PC-9 (cell line): Measurements from ENCODE around the gene NLRC3. TPM values are rescaled to one million over a fixed set of nuclear protein-coding genes. Genes with fewer than 3 reads are reported as not detected.

Experiments
- BruUV-seq: library from RNA; stranded (reverse); fragments of 400-500 nt; replicated peaks from 2 replicates; lab custom pipeline; 2021; lab: Mats Ljungman, UMichigan
- CTCF ChIA-PET: fragments of 300-600 bp; sonication (Branson Sonifier 250); formaldehyde crosslinking; loops from one replicate; lab custom pipeline; 2022; ENCODE audit warnings: antibody characterized with exemption; lab: Charles Lee
- POLR2A ChIA-PET: fragments of 300-600 bp; sonication (Branson Sonifier 250); formaldehyde crosslinking; loops from one replicate; lab custom pipeline; 2022; ENCODE audit warnings: antibody characterized with exemption; ENCODE audit not compliant: unreplicated experiment; lab: Charles Lee
- DNase-seq, 2 experiments: peaks; one replicate each; pipeline versions ENCODE4 v3.0.0 to v3.0.0-alpha.2; 2015 to 2022; ENCODE audit warnings: mixed read lengths in 1 of 2
- H2AFZ ChIP-seq: fragments of 200-600 bp; sonication (generic); 2 replicates; pipeline ENCODE4 v1.8.1; 2017; ENCODE audit warnings: antibody characterized with exemption
- H3F3A ChIP-seq: fragments of 200-600 bp; sonication (generic); 2 replicates; pipeline ENCODE4 v1.8.1; 2017; ENCODE audit warnings: antibody characterized with exemption, mild to moderate bottlenecking, low read depth; ENCODE audit not compliant: insufficient read depth
- H3K27ac ChIP-seq: fragments of 200-600 bp; sonication (generic); 2 replicates; pipeline ENCODE4 v1.6.1; 2016; ENCODE audit warnings: mixed run types
- H3K27me3 ChIP-seq: fragments of 200-600 bp; sonication (generic); 2 replicates; pipeline ENCODE4 v1.6.1; 2016; ENCODE audit warnings: low read depth, mixed run types; ENCODE audit not compliant: insufficient read depth
- H3K36me3 ChIP-seq: fragments of 200-600 bp; sonication (generic); 2 replicates; pipeline ENCODE4 v1.6.1; 2016; ENCODE audit warnings: low read depth, mixed run types
- H3K4me1 ChIP-seq: fragments of 200-600 bp; sonication (generic); replicated peaks from 2 replicates; pipeline ENCODE4 v1.6.1; 2016; ENCODE audit warnings: mixed run types; ENCODE audit not compliant: insufficient read depth
- H3K4me2 ChIP-seq: fragments of 200-600 bp; sonication (generic); 2 replicates; pipeline ENCODE4 v1.6.1; 2017; ENCODE audit warnings: mixed run types
- H3K4me3 ChIP-seq: fragments of 200-600 bp; sonication (generic); 2 replicates; pipeline ENCODE4 v1.6.1; 2016; ENCODE audit warnings: mixed run types
- H3K79me2 ChIP-seq: fragments of 200-600 bp; sonication (generic); 2 replicates; pipeline ENCODE4 v1.6.1; 2017; ENCODE audit warnings: low read depth, mixed run types
- H3K9me2 ChIP-seq: fragments of 200-600 bp; sonication (generic); 2 replicates; pipeline ENCODE4 v1.8.1; 2017; ENCODE audit warnings: mild to moderate bottlenecking; ENCODE audit not compliant: insufficient read depth
- H3K9me3 ChIP-seq: fragments of 200-600 bp; sonication (generic); 2 replicates; pipeline ENCODE4 v1.8.1; 2016; ENCODE audit warnings: low read depth; ENCODE audit not compliant: insufficient read depth
- H4K20me1 ChIP-seq: fragments of 200-600 bp; sonication (generic); 2 replicates; pipeline ENCODE4 v1.8.1; 2017; ENCODE audit not compliant: insufficient read depth
- EZH2 ChIP-seq: fragments of 200-600 bp; sonication (generic); IDR thresholded peaks from 2 replicates; pipeline ENCODE4 v1.8.0; 2017; ENCODE audit warnings: antibody characterized with exemption, low read depth
- intact Hi-C: fragments of 100-400 bp; cut with micrococcal nuclease; formaldehyde crosslinking; loops from one replicate; pipeline ENCODE4 v1.10.0; 2022; ENCODE audit not compliant: unreplicated experiment
- total RNA-seq: library from RNA; stranded (reverse); gene quantifications from 2 replicates; pipeline ENCODE4 v1.2.3, GENCODE V29; 2021
- TF ChIP-seq, protein P1 (sequence below): fragments of 200-600 bp; sonication (generic); conservative IDR thresholded peaks from 2 replicates; pipeline ENCODE4 v1.6.1; 2017; ENCODE audit warnings: mixed run types, antibody characterized with exemption, mild to moderate bottlenecking, moderate library complexity

The NLRC3 gene
- total RNA-seq, 1 experiment from 2014 or later = not detected

- Histone ChIP-seq H3K4me1 (peaks cover 8% of the 10 kb centered on the region; the same call in 1 of the 2 replicates), H3F3A (peaks cover 2% of the 10 kb centered on the region; the same call in 1 of the 2 replicates), H3K4me2 (no peak overlapping the region), H4K20me1 (no peaks in the 10 kb centered on the region), H3K79me2 (peaks cover 17% of the 10 kb centered on the region), H3K27me3 (no peaks in the 10 kb centered on the region), H2AFZ (no peak overlapping the region), H3K27ac (no peak overlapping the region), H3K9me2 (no peaks in the 10 kb centered on the region), H3K9me3 (no peaks in the 10 kb centered on the region), H3K4me3 (no peak overlapping the region), H3K36me3 (no peaks in the 10 kb centered on the region)
- ChIA-PET CTCF (no interaction called here), POLR2A (no interaction called here)
- no peak for DNase-seq
- intact Hi-C loops = no loop called here
- BruUV-seq = no TSS peak
- TF ChIP-seq, protein P1, sequence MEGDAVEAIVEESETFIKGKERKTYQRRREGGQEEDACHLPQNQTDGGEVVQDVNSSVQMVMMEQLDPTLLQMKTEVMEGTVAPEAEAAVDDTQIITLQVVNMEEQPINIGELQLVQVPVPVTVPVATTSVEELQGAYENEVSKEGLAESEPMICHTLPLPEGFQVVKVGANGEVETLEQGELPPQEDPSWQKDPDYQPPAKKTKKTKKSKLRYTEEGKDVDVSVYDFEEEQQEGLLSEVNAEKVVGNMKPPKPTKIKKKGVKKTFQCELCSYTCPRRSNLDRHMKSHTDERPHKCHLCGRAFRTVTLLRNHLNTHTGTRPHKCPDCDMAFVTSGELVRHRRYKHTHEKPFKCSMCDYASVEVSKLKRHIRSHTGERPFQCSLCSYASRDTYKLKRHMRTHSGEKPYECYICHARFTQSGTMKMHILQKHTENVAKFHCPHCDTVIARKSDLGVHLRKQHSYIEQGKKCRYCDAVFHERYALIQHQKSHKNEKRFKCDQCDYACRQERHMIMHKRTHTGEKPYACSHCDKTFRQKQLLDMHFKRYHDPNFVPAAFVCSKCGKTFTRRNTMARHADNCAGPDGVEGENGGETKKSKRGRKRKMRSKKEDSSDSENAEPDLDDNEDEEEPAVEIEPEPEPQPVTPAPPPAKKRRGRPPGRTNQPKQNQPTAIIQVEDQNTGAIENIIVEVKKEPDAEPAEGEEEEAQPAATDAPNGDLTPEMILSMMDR = no peak
- TF ChIP-seq EZH2 = no peak
Measured at GRCh38 chr16:3623642-3624041, 46.4 kb upstream of the NLRC3 start.

DNA sequence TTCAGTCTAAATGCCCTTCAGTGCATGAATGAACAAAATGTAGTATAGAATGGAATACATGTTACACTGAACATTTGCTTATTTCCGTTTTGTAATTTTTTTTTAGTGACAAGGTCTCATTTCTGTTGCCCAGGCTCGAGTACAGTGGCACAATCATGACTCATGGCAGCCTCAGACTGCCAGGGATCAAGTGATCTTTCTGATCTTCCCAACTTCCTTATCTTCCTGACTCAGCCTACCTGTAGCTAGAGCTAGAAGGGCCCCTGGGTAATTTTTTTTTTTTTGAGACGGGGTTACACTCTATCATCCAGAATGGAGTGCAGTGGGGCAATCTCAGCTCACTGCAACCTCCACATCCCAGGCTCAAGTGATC is 41.6 kb upstream of the NLRC3 start:
- no peak for TF ChIP-seq EZH2
- TF ChIP-seq, protein P1 = no peak
- H3K4me3 ChIP-seq = no peak overlapping the region
- peaks cover 15% of the 10 kb centered on the region for H3F3A ChIP-seq
- peak overlapping the region; percentile 61 for H3K27ac ChIP-seq
- CTCF ChIA-PET = no interaction called here
- H2AFZ ChIP-seq = no peak overlapping the region
- POLR2A ChIA-PET = interaction anchor here (0.5 to 0.7 kb wide), 3 partner anchors 22 to 513 kb away, joined by 4 to 14 read pairs (median 6); no protein-coding TSS in a partner anchor
- H3K36me3 ChIP-seq = 0 out of 2 replicates have a peak, but pooled peaks cover 3% of the 10 kb centered on the region
- peak overlapping the region; percentile 15 for H3K4me2 ChIP-seq
- peak; percentile 59 to 79 for DNase-seq
- BruUV-seq = no TSS peak
- no peaks in the 10 kb centered on the region for H3K27me3 ChIP-seq
- peaks cover 46% of the 10 kb centered on the region for H3K79me2 ChIP-seq
- H3K4me1 ChIP-seq = peaks cover 13% of the 10 kb centered on the region; the same call in 1 of the 2 replicates
- H3K9me3 ChIP-seq = 0 out of 2 replicates have a peak, but pooled peaks cover 5% of the 10 kb centered on the region
- intact Hi-C loops = loop anchor here (2.0 kb wide), 1 partner anchor 24 kb away; no protein-coding TSS in a partner anchor
- H3K9me2 ChIP-seq = no peaks in the 10 kb centered on the region
- no peaks in the 10 kb centered on the region for H4K20me1 ChIP-seq

GRCh38 chr16:3612510-3613466 is 35.6 kb upstream of the NLRC3 start:
- ChIA-PET CTCF (interaction anchor here (0.8 to 1.2 kb wide), 2 partner anchors 29 to 564 kb away, joined by 3 to 4 read pairs; no protein-coding TSS in a partner anchor), POLR2A (interaction anchor here (0.6 kb wide), 1 partner anchor 144 kb away, joined by 3 read pairs; no protein-coding TSS in a partner anchor)
- no peak overlapping the region for H3K27ac ChIP-seq

More at GRCh38 chr16:3612510-3613466, 35.6 kb upstream of the NLRC3 start:
- Histone ChIP-seq H3K9me3 (0 out of 2 replicates have a peak, but pooled peaks cover 2% of the 10 kb centered on the region), H3K36me3 (0 out of 2 replicates have a peak, but pooled peaks cover 3% of the 10 kb centered on the region), H3K27me3 (no peaks in the 10 kb centered on the region), H3F3A (peaks cover 4% of the 10 kb centered on the region), H3K79me2 (peaks cover 56% of the 10 kb centered on the region), H3K4me1 (peaks cover 13% of the 10 kb centered on the region), H3K4me2 (peak overlapping the region; percentile 80), H4K20me1 (no peaks in the 10 kb centered on the region), H3K4me3 (peak overlapping the region; percentile 95), H3K9me2 (no peaks in the 10 kb centered on the region), H2AFZ (peak overlapping the region; percentile 99)
- no peak for DNase-seq
- BruUV-seq = no TSS peak
- TF ChIP-seq EZH2 = no peak
- TF ChIP-seq, protein P1 = no peak
- intact Hi-C loops = no loop called here
